HG02610 (cell line): ENCODE measurements around the gene MAP1LC3A.

Experiments
- ATAC-seq: cut with Tn5 transposase; IDR thresholded peaks from one replicate; pipeline ENCODE4 v1.9.1; 2021; ENCODE audit warnings: mild to moderate bottlenecking, moderate library complexity; ENCODE audit not compliant: unreplicated experiment

Gene MAP1LC3A

GRCh38 chr20:34607066-34607465 is 48.5 kb downstream of the MAP1LC3A start:
- ATAC-seq, result no peak
